ENCODE measurements around the gene ADAMTS2.

Gene ADAMTS2

DNA sequence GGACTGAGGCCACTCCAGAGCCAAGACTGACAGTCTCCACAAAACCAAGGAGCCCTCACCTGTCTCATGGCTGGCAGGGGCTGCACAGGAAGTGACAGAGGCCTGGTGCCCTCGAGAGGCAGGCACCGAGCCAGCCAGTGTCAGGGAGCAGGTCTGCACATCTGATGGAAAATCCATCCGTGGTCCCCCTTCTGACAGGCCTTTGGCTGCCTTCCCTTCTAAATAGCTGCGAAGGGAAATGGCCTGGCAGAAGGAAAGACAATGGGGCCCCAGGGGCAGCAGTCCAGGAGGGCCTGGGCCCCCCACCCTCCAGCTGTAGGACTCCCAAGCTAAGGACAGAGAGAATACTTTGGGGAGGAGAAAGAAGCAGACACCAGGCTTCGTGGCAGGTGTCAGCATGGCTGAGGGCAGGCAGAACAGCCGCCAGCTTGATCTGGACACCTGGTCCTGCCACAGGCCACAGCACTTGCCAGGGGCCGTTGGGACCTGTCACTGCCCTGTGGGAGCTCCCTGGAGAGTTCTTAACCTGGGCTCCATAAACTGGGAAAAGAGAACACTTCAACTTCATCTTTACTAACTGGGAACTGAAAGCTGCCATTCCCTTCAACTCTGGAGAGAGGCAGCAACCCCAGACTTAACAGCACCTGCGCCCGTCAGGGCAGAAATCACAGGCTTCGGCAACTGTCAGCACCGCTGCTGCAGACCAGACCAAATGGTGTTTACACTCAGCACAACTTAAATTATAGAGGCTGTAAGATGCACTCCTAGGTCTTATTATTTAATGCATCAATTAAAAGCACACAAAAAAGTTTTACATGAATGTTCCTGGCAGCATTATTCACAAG, 22.0 kb downstream of the ADAMTS2 start:
- Mint-ChIP-seq H3K9me3 (no peaks in the 10 kb centered on the region), H3K27me3 (peaks cover 31% of the 10 kb centered on the region), H3K27ac (ENCODE audit: low read depth) (no peak overlapping the region), H3K36me3 (ENCODE audit: insufficient read depth) (no peaks in the 10 kb centered on the region), H3K4me3 (no peak overlapping the region), H3K4me1 (no peaks in the 10 kb centered on the region)
- ATAC-seq (replicated peaks; ENCODE audit: extremely low read depth, poor library complexity, severe bottlenecking) (no peak), DNase-seq (ENCODE audit: low spot score in 2 of 2) (no peak)

DNA sequence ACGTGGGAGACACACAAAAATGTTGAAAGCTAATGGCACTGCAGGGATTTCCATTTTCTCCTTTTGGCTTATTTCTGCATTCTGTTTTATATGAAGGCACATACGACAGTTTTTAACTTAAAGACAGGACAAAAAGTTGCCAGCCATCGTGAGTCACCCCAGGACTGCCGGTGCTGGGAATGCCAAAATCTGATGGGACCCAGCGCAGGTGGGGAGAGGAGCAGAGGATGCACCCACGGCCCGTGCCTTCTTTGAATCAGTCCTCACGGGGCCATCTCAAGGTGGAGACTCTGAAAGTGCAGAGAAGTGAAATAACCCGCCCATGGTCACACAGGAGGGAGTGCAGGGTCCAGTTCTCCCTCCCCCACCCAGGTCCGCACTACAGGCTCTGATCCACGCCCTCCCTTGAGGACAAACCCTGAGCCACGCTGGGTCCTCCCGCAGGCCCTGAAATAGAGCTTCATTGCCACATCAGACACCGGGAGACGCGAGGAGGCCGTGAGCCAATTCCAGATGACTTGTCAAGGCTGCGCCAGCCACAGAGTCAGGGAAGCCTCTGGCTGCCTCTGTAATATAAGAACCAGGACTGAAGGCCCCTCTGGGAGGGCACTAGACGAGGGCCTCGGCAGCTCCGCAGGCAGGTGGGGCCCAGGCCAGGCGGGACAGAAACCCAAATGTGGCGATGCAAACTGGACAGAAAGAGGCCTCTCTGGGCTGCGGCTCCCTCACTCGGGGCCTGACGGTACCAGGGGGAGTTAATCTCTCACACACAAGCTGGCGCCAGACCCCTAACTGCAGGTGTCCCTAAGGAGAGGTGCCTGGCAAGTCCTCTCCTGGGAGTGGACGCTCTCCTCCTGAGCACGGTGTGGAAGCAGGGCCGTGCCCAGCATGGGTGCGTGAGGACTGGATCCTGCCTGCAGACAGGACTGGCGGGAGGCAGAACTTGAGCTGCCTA, 22.9 kb downstream of the ADAMTS2 start:
- H3K4me1 Mint-ChIP-seq, result no peaks in the 10 kb centered on the region
- DNase-seq (ENCODE audit: low spot score in 2 of 2), result no peak
- H3K9me3 Mint-ChIP-seq, result no peaks in the 10 kb centered on the region
- no peak overlapping the region for H3K27ac Mint-ChIP-seq (ENCODE audit: low read depth)
- H3K27me3 Mint-ChIP-seq, result peaks cover 22% of the 10 kb centered on the region
- H3K4me3 Mint-ChIP-seq, result no peak overlapping the region
- ATAC-seq (replicated peaks; ENCODE audit: extremely low read depth, poor library complexity, severe bottlenecking), result no peak
- no peaks in the 10 kb centered on the region for H3K36me3 Mint-ChIP-seq (ENCODE audit: insufficient read depth)

GRCh38 chr5:179321206-179321987, 23.9 kb downstream of the ADAMTS2 start:
- ATAC-seq (replicated peaks; ENCODE audit: extremely low read depth, poor library complexity, severe bottlenecking) (no peak), DNase-seq (ENCODE audit: low spot score in 2 of 2) (no peak)
- Mint-ChIP-seq H3K36me3 (ENCODE audit: insufficient read depth) (no peaks in the 10 kb centered on the region), H3K9me3 (no peaks in the 10 kb centered on the region), H3K4me3 (no peak overlapping the region), H3K27me3 (peaks cover 15% of the 10 kb centered on the region), H3K27ac (ENCODE audit: low read depth) (no peak overlapping the region), H3K4me1 (no peaks in the 10 kb centered on the region)

DNA sequence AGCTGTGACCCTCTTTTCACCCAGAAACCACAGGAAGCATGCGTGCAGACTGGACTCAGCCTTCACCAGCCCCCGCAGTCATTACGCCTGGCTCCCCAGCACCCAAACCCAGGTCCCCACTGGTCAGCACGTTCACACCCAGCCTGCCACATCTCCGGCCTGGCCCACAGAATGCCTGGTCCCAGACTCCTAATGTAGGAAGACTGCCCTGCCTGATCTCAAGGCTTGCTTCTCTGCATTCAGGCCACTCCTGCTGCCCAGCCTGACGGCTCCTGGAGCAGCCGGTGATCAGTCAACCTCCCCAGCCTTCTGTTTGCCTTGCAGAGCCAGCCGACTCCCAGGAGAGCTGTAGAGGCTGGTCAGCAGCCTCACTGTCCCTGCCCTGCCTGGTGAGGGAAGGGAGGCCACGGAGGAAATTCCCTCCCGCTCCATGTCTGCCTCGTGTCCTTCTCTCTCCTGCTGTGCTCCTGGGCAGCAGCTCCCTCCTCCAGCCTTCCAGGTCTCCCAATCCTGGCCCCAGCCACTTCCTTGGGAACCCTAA, 25.4 kb downstream of the ADAMTS2 start:
- DNase-seq (ENCODE audit: low spot score in 2 of 2) (no peak), ATAC-seq (replicated peaks; ENCODE audit: extremely low read depth, poor library complexity, severe bottlenecking) (no peak)
- Mint-ChIP-seq H3K27ac (ENCODE audit: low read depth) (no peak overlapping the region), H3K4me1 (no peaks in the 10 kb centered on the region), H3K27me3 (peaks cover 25% of the 10 kb centered on the region), H3K4me3 (no peak overlapping the region), H3K36me3 (ENCODE audit: insufficient read depth) (no peaks in the 10 kb centered on the region), H3K9me3 (no peaks in the 10 kb centered on the region)

GRCh38 chr5:179319123-179319522, 26.1 kb downstream of the ADAMTS2 start:
- Mint-ChIP-seq H3K36me3 (ENCODE audit: insufficient read depth) (no peaks in the 10 kb centered on the region), H3K9me3 (no peaks in the 10 kb centered on the region), H3K27me3 (peaks cover 31% of the 10 kb centered on the region), H3K27ac (ENCODE audit: low read depth) (no peak overlapping the region), H3K4me3 (no peak overlapping the region), H3K4me1 (no peaks in the 10 kb centered on the region)
- DNase-seq (ENCODE audit: low spot score in 2 of 2) (no peak), ATAC-seq (replicated peaks; ENCODE audit: extremely low read depth, poor library complexity, severe bottlenecking) (no peak)

GRCh38 chr5:179318221-179318955, 26.9 kb downstream of the ADAMTS2 start:
- H3K27me3 Mint-ChIP-seq, result peaks cover 31% of the 10 kb centered on the region
- H3K9me3 Mint-ChIP-seq, result no peaks in the 10 kb centered on the region
- ATAC-seq (replicated peaks; ENCODE audit: extremely low read depth, poor library complexity, severe bottlenecking), result no peak
- DNase-seq (ENCODE audit: low spot score in 2 of 2), result no peak
- no peaks in the 10 kb centered on the region for H3K36me3 Mint-ChIP-seq (ENCODE audit: insufficient read depth)
- H3K4me3 Mint-ChIP-seq, result no peak overlapping the region
- H3K4me1 Mint-ChIP-seq, result no peaks in the 10 kb centered on the region
- no peak overlapping the region for H3K27ac Mint-ChIP-seq (ENCODE audit: low read depth)

GRCh38 chr5:179317411-179318220, 27.6 kb downstream of the ADAMTS2 start:
- H3K9me3 Mint-ChIP-seq, result no peaks in the 10 kb centered on the region
- H3K4me3 Mint-ChIP-seq, result no peak overlapping the region
- DNase-seq (ENCODE audit: low spot score in 2 of 2) (no peak), ATAC-seq (replicated peaks; ENCODE audit: extremely low read depth, poor library complexity, severe bottlenecking) (no peak)
- H3K27me3 Mint-ChIP-seq, result peaks cover 31% of the 10 kb centered on the region
- H3K27ac Mint-ChIP-seq (ENCODE audit: low read depth), result no peak overlapping the region
- no peaks in the 10 kb centered on the region for H3K36me3 Mint-ChIP-seq (ENCODE audit: insufficient read depth)
- no peaks in the 10 kb centered on the region for H3K4me1 Mint-ChIP-seq

- Mint-ChIP-seq H3K9me3 (no peaks in the 10 kb centered on the region), H3K27me3 (peaks cover 29% of the 10 kb centered on the region), H3K4me3 (no peak overlapping the region), H3K4me1 (no peaks in the 10 kb centered on the region), H3K36me3 (ENCODE audit: insufficient read depth) (no peaks in the 10 kb centered on the region), H3K27ac (ENCODE audit: low read depth) (no peak overlapping the region)
- DNase-seq (ENCODE audit: low spot score in 2 of 2), result no peak
- ATAC-seq (replicated peaks; ENCODE audit: extremely low read depth, poor library complexity, severe bottlenecking), result no peak
Observed at GRCh38 chr5:179316982-179317381, 28.3 kb downstream of the ADAMTS2 start.

GRCh38 chr5:179316111-179316551, 29.1 kb downstream of the ADAMTS2 start:
- DNase-seq (ENCODE audit: low spot score in 2 of 2) (no peak), ATAC-seq (replicated peaks; ENCODE audit: extremely low read depth, poor library complexity, severe bottlenecking) (no peak)
- peaks cover 22% of the 10 kb centered on the region for H3K27me3 Mint-ChIP-seq
- H3K4me1 Mint-ChIP-seq, result no peaks in the 10 kb centered on the region
- no peak overlapping the region for H3K27ac Mint-ChIP-seq (ENCODE audit: low read depth)
- no peaks in the 10 kb centered on the region for H3K36me3 Mint-ChIP-seq (ENCODE audit: insufficient read depth)
- no peaks in the 10 kb centered on the region for H3K9me3 Mint-ChIP-seq
- no peak overlapping the region for H3K4me3 Mint-ChIP-seq

DNA sequence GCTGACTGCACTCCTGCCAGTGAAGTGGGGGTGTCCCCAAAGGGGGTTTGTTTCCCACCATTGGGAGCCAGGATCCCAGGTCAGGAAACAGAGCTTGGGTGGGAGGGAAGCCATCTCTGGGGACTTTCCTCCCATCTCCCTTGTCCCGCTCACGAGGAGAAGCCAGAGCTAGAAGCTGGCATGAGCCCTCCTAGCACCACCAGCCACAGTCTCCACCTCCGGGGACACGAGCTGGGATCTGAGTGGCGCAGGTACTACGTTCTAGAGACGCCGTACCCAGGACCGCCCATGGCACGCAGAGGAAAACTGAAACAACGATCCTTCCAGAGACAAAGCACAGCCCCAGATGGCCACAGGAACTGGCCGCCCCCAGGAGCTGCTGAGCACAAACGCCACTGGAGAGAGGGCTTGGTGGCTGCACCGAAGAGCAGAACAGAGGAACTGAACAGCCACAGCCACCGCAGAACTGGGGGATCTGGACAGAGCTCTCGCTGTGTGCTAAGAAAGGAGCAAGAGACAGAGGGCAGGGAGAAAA, 29.8 kb downstream of the ADAMTS2 start:
- DNase-seq (ENCODE audit: low spot score in 2 of 2) (no peak), ATAC-seq (replicated peaks; ENCODE audit: extremely low read depth, poor library complexity, severe bottlenecking) (no peak)
- no peak overlapping the region for H3K4me3 Mint-ChIP-seq

More for the DNA sequence above, 29.8 kb downstream of the ADAMTS2 start:
- Mint-ChIP-seq H3K27ac (ENCODE audit: low read depth) (no peak overlapping the region), H3K9me3 (no peaks in the 10 kb centered on the region), H3K4me1 (no peaks in the 10 kb centered on the region), H3K36me3 (ENCODE audit: insufficient read depth) (no peaks in the 10 kb centered on the region), H3K27me3 (peaks cover 22% of the 10 kb centered on the region)
